Prostate gland (tissue), 2 donors: ENCODE results near the gene AUTS2. TPM values are rescaled to one million over a fixed set of nuclear protein-coding genes. Genes with fewer than 3 reads are reported as not detected.

ENCODE experiments used
- DNase-seq: peaks from one replicate; pipeline ENCODE4 v3.0.0-alpha.2; 2019; ENCODE audit warnings: low spot score
- H3K27ac ChIP-seq, 2 donors: fragments of 200-600 bp; sonication (generic); 2 replicates each; pipeline ENCODE4 v1.5.1; 2017 to 2019
- H3K27me3 ChIP-seq: fragments of 200-600 bp; sonication (generic); replicated peaks from 2 replicates; pipeline ENCODE4 v1.5.1; 2019; ENCODE audit not compliant: insufficient read depth
- H3K36me3 ChIP-seq, 2 donors: fragments of 200-600 bp; sonication (generic); 1 replicate in 1 of 2; 2 replicates in 1 of 2; pipeline versions ENCODE4 v1.5.1 to v1.8.1; 2017 to 2019
- H3K4me1 ChIP-seq: fragments of 200-600 bp; sonication (generic); replicated peaks from 2 replicates; pipeline ENCODE4 v1.5.1; 2019
- H3K4me3 ChIP-seq, 2 donors: fragments of 200-600 bp; sonication (generic); 2 replicates each; pipeline ENCODE4 v1.5.1; 2017 to 2019
- H3K9me3 ChIP-seq: fragments of 200-600 bp; sonication (generic); 2 replicates; pipeline ENCODE4 v1.5.1; 2017
- CTCF ChIP-seq, 4 experiments: fragments of 200-600 bp in 2 of 4; fragments of 450-650 bp in 2 of 4; sonication (generic) in 2 of 4; IDR thresholded peaks; 1 replicate in 3 of 4; 2 replicates in 1 of 4; pipeline ENCODE4 v1.5.1; 2016 to 2019; ENCODE audit warnings: antibody characterized with exemption in 4 of 4, mild to moderate bottlenecking in 2 of 4, moderate library complexity in 2 of 4
- POLR2A ChIP-seq: fragments of 450-650 bp; IDR thresholded peaks from one replicate; pipeline ENCODE4 v1.6.1; 2016; ENCODE audit warnings: antibody characterized with exemption, mild to moderate bottlenecking
- POLR2AphosphoS5 ChIP-seq: sonication (generic); formaldehyde crosslinking; IDR thresholded peaks from one replicate; pipeline ENCODE4 v1.6.1; 2017; ENCODE audit warnings: antibody characterized with exemption
- WGBS: methylation state at CpG from one replicate; pipeline ENCODE4 v1.1.5; 2018; 5-methylcytosine and 5-hydroxymethylcytosine counted together
- intact Hi-C: fragments of 100-400 bp; cut with DNase I; formaldehyde crosslinking; loops from one replicate; pipeline ENCODE4 v1.14.2; 2022
- total RNA-seq, 2 donors: library from RNA; depleted of rRNA; stranded (reverse); fragments of >200 nt; gene quantifications; one replicate each; pipeline ENCODE4 v1.1.0, GENCODE V29; 2016

Gene AUTS2
- total RNA-seq, 2 donors from 2014 or later, result 25.0 to 55.2 TPM

DNA sequence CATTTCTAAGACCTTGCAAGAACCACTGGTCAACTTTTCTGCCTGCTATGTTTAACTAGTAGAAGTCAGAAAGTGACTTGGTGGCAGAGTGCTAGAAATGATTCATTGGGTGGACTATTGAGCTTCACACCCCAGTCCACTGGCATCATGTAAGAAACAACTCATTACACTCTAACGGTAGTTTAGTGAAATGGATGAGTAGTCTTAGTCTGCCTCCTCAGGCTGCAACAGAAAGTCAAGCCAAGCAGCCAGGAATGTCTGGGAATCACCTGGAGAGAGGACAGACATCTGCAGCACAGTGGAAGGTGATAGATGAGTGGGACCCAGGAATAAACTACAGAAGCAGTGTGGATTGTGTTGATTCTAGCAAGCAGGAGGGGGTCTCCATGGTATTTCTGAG, 125.4 kb downstream of the AUTS2 start:
- no peak for DNase-seq
- no peak overlapping the region for H3K4me3 ChIP-seq
- H3K27ac ChIP-seq, result no peak overlapping the region
- 57% methylated on average over 1 of the region's 1 CpG for WGBS
- no peaks in the 10 kb centered on the region for H3K27me3 ChIP-seq
- H3K36me3 ChIP-seq, result no peaks in the 10 kb centered on the region
- H3K4me1 ChIP-seq, result no peaks in the 10 kb centered on the region
- TF ChIP-seq CTCF (IDR thresholded peaks at IDR 0.05) (no peak), POLR2A (no peak), POLR2AphosphoS5 (no peak)
- intact Hi-C loops, result no loop called here
- no peaks in the 10 kb centered on the region for H3K9me3 ChIP-seq

DNA sequence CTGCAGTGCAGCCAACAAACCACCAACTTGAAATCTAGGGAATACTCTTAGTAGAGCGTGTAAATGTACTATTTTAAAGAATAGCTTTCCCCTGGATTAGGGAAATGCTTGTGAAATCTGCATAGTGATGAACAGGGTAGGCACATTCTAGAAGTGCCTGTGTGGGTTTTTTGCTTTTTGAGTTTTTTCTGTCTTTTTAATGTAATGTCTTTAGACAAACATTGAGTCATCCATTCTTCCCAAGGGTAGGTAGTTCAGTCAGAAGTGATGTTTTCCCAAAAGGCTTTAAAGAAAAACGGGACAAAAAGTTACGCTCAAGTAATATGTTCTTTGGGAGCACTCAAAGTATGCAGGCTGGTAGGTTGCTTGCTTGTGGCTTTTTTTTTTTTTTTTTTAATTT, 130.0 kb downstream of the AUTS2 start:
- TF ChIP-seq POLR2AphosphoS5 (no peak), CTCF (IDR thresholded peaks at IDR 0.05) (no peak), POLR2A (no peak)
- H3K36me3 ChIP-seq, result no peaks in the 10 kb centered on the region
- WGBS, result 90% methylated on average over 3 of the region's 3 CpGs
- H3K9me3 ChIP-seq, result no peaks in the 10 kb centered on the region
- no peak overlapping the region for H3K27ac ChIP-seq
- DNase-seq, result no peak
- H3K4me3 ChIP-seq, result no peak overlapping the region
- H3K27me3 ChIP-seq, result no peaks in the 10 kb centered on the region
- no peaks in the 10 kb centered on the region for H3K4me1 ChIP-seq
- intact Hi-C loops, result no loop called here

DNA sequence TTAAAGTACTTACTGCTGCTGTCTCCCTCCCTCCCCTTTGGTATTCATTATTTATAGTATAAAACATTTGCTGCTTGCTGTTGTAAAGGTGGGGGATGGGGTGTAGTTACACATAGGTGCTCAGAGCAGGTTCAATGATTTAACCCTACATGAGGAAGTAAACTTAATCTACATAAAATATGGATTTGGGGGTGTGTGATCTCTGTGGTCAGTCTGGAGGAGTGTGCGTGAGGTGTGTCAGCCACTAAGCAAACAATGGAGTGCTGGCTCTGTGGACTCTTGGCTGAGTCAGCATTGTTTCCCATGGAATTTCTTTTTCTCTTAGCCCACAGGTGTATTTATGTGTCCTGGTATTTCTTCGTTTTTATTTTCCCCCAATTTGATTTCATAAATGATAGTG, 133.9 kb downstream of the AUTS2 start:
- Histone ChIP-seq H3K4me3 (no peak overlapping the region), H3K4me1 (no peaks in the 10 kb centered on the region), H3K27ac (no peak overlapping the region), H3K27me3 (no peaks in the 10 kb centered on the region), H3K9me3 (no peaks in the 10 kb centered on the region), H3K36me3 (no peaks in the 10 kb centered on the region)
- TF ChIP-seq POLR2AphosphoS5 (no peak), CTCF (IDR thresholded peaks at IDR 0.05) (no peak), POLR2A (no peak)
- no peak for DNase-seq
- intact Hi-C loops, result no loop called here
- WGBS, result 54% methylated on average over 2 of the region's 2 CpGs

DNA sequence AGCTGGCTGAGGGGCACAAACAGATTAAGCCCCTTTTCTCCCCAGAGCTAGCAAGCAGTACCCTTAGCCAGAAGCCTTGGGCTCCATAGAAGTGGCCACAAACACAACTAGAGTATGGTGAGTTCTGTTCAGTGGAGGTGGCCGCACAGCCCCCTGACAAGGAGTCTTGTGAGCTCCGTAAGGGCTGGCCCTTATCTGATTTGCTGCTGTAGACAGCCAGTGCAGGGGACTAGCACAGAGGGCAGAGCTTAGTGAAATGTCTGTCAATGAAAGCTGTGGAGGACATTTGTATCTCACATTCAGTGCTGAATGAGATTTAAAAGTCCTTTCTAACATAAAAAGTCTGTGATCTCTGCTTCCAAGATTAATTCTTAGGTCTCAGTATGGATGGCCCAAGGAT, 137.3 kb downstream of the AUTS2 start:
- intact Hi-C loops, result no loop called here
- WGBS, result 100% methylated on average over 2 of the region's 2 CpGs
- H3K4me3 ChIP-seq, result no peak overlapping the region

More for the DNA sequence above, 137.3 kb downstream of the AUTS2 start:
- TF ChIP-seq POLR2A (no peak), CTCF (IDR thresholded peaks at IDR 0.05) (no peak), POLR2AphosphoS5 (no peak)
- no peaks in the 10 kb centered on the region for H3K4me1 ChIP-seq
- H3K27ac ChIP-seq, result no peak overlapping the region
- no peaks in the 10 kb centered on the region for H3K27me3 ChIP-seq
- H3K36me3 ChIP-seq, result no peaks in the 10 kb centered on the region
- H3K9me3 ChIP-seq, result no peaks in the 10 kb centered on the region
- DNase-seq, result no peak
